Calu3 (cell line): ENCODE measurements around the gene TRIOBP. TPM values are rescaled to one million over a fixed set of nuclear protein-coding genes. Genes with fewer than 3 reads are reported as not detected.

Experiments
- BruUV-seq: library from RNA; stranded (reverse); fragments of 400-500 nt; replicated peaks from 2 replicates; lab custom pipeline; 2021; lab: Mats Ljungman, UMichigan
- CTCF ChIA-PET: fragments of 300-600 bp; sonication (Branson Sonifier 250); formaldehyde crosslinking; loops from one replicate; lab custom pipeline; 2022; ENCODE audit warnings: antibody characterized with exemption; lab: Charles Lee
- DNase-seq: peaks from one replicate; pipeline ENCODE4 v3.0.0; 2022
- H3K27ac Mint-ChIP-seq: one replicate; pipeline ENCODE4 v1.8.0; 2022; ENCODE audit warnings: mixed read lengths; ENCODE audit not compliant: unreplicated experiment
- H3K27me3 Mint-ChIP-seq: one replicate; pipeline ENCODE4 v1.8.0; 2022; ENCODE audit warnings: mixed read lengths; ENCODE audit not compliant: unreplicated experiment
- H3K36me3 Mint-ChIP-seq: one replicate; pipeline ENCODE4 v1.8.0; 2022; ENCODE audit warnings: mild to moderate bottlenecking, moderate library complexity, mixed read lengths; ENCODE audit not compliant: insufficient read depth, unreplicated experiment
- H3K4me1 Mint-ChIP-seq: one replicate; pipeline ENCODE4 v1.8.0; 2022; ENCODE audit warnings: mild to moderate bottlenecking, low read depth, mixed read lengths; ENCODE audit not compliant: unreplicated experiment
- H3K4me3 Mint-ChIP-seq: one replicate; pipeline ENCODE4 v1.8.0; 2022; ENCODE audit warnings: mild to moderate bottlenecking, low read depth, moderate library complexity, mixed read lengths; ENCODE audit not compliant: unreplicated experiment
- H3K9me3 Mint-ChIP-seq: one replicate; pipeline ENCODE4 v1.8.0; 2022; ENCODE audit warnings: low read depth, mixed read lengths; ENCODE audit not compliant: unreplicated experiment
- intact Hi-C: fragments of 100-400 bp; cut with micrococcal nuclease; formaldehyde crosslinking; loops from one replicate; pipeline ENCODE4 v1.10.0; 2022; ENCODE audit not compliant: unreplicated experiment
- total RNA-seq: library from RNA; stranded (reverse); gene quantifications from 2 replicates; pipeline ENCODE4 v1.2.3, GENCODE V29; 2022
- TF ChIP-seq, protein P1 (sequence below): fragments of 200-600 bp; IDR thresholded peaks from one replicate; pipeline ENCODE4 v1.8.0; 2022; ENCODE audit warnings: antibody characterized with exemption; ENCODE audit not compliant: unreplicated experiment

The TRIOBP gene
- total RNA-seq, 1 experiment from 2014 or later = 85.3 TPM

DNA sequence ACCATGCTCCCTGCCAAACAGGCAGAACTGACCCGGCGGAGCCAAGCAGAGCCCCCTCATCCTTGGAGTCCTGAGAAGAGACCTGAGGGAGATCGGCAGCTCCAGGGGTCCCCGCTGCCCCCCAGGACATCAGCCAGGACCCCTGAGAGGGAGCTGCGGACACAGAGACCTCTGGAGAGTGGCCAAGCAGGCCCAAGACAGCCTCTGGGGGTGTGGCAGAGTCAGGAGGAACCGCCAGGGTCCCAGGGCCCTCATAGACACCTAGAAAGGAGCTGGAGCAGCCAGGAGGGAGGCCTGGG, 37.5 kb downstream of the TRIOBP start:
- Mint-ChIP-seq H3K9me3 (peaks cover 4% of the 10 kb centered on the region), H3K27ac (no peak overlapping the region), H3K4me3 (no peak overlapping the region), H3K27me3 (peaks cover 17% of the 10 kb centered on the region), H3K36me3 (peaks cover 14% of the 10 kb centered on the region), H3K4me1 (peaks cover 31% of the 10 kb centered on the region)
- intact Hi-C loops = loop anchor here (5.0 kb wide), 1 partner anchor 37 kb away; the partner anchor contains the start of gene TRIOBP
- CTCF ChIA-PET = interaction anchor here (1.4 to 4.2 kb wide), 3 partner anchors 53 to 125 kb away, joined by 4 to 26 read pairs (median 5); partner anchors contain the start of gene GGA1
- TF ChIP-seq, protein P1, sequence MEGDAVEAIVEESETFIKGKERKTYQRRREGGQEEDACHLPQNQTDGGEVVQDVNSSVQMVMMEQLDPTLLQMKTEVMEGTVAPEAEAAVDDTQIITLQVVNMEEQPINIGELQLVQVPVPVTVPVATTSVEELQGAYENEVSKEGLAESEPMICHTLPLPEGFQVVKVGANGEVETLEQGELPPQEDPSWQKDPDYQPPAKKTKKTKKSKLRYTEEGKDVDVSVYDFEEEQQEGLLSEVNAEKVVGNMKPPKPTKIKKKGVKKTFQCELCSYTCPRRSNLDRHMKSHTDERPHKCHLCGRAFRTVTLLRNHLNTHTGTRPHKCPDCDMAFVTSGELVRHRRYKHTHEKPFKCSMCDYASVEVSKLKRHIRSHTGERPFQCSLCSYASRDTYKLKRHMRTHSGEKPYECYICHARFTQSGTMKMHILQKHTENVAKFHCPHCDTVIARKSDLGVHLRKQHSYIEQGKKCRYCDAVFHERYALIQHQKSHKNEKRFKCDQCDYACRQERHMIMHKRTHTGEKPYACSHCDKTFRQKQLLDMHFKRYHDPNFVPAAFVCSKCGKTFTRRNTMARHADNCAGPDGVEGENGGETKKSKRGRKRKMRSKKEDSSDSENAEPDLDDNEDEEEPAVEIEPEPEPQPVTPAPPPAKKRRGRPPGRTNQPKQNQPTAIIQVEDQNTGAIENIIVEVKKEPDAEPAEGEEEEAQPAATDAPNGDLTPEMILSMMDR = no peak
- no peak for DNase-seq
- no TSS peak for BruUV-seq

DNA sequence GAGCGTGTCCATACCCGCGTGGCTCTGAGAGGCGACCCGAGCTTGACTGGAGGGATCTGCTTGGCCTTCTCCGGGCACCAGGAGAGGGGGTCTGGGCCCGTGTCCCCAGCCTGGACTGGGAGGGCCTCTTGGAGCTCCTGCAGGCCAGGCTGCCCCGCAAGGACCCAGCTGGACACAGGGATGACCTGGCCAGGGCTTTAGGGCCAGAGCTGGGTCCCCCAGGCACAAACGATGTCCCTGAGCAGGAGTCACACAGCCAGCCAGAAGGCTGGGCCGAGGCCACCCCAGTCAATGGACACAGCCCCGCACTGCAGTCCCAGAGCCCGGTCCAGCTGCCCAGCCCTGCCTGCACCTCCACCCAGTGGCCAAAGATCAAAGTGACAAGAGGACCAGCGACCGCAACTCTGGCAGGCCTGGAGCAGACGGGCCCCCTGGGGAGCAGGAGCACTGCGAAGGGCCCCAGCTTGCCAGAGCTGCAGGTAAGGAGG, 38.2 kb downstream of the TRIOBP start:
- H3K4me3 Mint-ChIP-seq = no peak overlapping the region
- peaks cover 17% of the 10 kb centered on the region for H3K27me3 Mint-ChIP-seq
- peaks cover 31% of the 10 kb centered on the region for H3K4me1 Mint-ChIP-seq
- peaks cover 14% of the 10 kb centered on the region for H3K36me3 Mint-ChIP-seq
- peaks cover 4% of the 10 kb centered on the region for H3K9me3 Mint-ChIP-seq
- BruUV-seq = no TSS peak
- CTCF ChIA-PET = interaction anchor here (0.9 to 4.2 kb wide), 5 partner anchors 49 to 128 kb away, joined by 3 to 26 read pairs (median 4); partner anchors contain the start of genes GGA1 and NOL12
- intact Hi-C loops = loop anchor here (5.0 kb wide), 1 partner anchor 38 kb away; the partner anchor contains the start of gene TRIOBP
- H3K27ac Mint-ChIP-seq = no peak overlapping the region
- TF ChIP-seq, protein P1 = peak; percentile 52
- peak; percentile 84 for DNase-seq

DNA sequence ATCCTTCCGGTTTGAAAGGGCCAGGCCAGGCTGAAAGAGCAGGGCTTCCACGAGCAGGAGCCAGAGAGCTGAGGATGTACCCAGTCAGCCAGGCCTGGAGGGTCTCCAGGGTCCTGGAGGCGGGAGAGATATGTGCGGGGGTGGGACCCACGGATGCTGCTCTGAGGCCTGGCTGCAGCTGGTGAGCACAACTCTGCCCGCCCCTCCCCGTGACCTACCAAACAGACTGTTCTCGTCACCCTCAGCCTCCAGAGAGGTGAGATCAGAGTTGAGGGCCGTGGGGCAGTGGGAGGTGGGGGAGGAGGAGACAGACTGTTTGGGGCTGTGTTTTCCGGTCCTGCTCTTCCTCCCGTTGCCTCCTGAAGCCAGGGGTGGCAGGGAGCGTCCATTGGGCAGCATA, 42.2 kb downstream of the TRIOBP start:
- Mint-ChIP-seq H3K27me3 (peaks cover 17% of the 10 kb centered on the region), H3K27ac (peak overlapping the region; percentile 18), H3K9me3 (peaks cover 4% of the 10 kb centered on the region), H3K4me1 (peaks cover 29% of the 10 kb centered on the region), H3K4me3 (no peak overlapping the region), H3K36me3 (peaks cover 16% of the 10 kb centered on the region)
- DNase-seq = no peak
- no TSS peak for BruUV-seq
- CTCF ChIA-PET = no interaction called here
- TF ChIP-seq, protein P1 = no peak
- intact Hi-C loops = no loop called here

DNA sequence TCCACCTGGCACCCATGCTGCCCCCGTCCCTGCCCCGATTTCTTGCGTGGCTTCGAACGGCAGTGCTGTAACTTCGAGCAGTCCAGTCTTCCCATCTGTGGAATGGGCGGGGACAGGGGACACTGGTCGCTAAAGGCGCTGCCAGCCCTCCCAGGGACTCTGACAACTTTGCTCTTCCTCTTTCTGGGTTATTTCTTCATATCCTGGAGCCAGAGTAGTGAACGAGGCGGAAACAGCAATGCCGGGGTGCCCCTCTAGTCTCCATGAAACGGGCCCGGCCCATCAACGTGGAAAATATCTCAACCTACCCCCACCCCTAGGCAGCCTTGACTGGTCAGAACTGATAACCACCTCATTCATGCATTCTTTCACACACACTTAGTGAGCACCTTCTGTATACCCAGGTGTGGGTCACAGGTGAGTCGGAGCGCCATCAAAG, 42.8 kb downstream of the TRIOBP start:
- intact Hi-C loops = no loop called here
- Mint-ChIP-seq H3K4me3 (no peak overlapping the region), H3K27ac (no peak overlapping the region), H3K27me3 (peaks cover 17% of the 10 kb centered on the region), H3K4me1 (peaks cover 33% of the 10 kb centered on the region), H3K36me3 (peaks cover 16% of the 10 kb centered on the region), H3K9me3 (peaks cover 4% of the 10 kb centered on the region)
- CTCF ChIA-PET = no interaction called here
- DNase-seq = no peak
- no TSS peak for BruUV-seq
- TF ChIP-seq, protein P1 = no peak
